ENCODE results near the gene AAK1. TPM values are rescaled to one million over a fixed set of nuclear protein-coding genes. Genes with fewer than 3 reads are reported as not detected.

AAK1 gene
- total and polyA plus RNA-seq, 2 of the 13 experiments (the other 11 are each of a cell fraction or from before 2014, with no cell fraction given): 9.8 to 10.3 TPM

DNA sequence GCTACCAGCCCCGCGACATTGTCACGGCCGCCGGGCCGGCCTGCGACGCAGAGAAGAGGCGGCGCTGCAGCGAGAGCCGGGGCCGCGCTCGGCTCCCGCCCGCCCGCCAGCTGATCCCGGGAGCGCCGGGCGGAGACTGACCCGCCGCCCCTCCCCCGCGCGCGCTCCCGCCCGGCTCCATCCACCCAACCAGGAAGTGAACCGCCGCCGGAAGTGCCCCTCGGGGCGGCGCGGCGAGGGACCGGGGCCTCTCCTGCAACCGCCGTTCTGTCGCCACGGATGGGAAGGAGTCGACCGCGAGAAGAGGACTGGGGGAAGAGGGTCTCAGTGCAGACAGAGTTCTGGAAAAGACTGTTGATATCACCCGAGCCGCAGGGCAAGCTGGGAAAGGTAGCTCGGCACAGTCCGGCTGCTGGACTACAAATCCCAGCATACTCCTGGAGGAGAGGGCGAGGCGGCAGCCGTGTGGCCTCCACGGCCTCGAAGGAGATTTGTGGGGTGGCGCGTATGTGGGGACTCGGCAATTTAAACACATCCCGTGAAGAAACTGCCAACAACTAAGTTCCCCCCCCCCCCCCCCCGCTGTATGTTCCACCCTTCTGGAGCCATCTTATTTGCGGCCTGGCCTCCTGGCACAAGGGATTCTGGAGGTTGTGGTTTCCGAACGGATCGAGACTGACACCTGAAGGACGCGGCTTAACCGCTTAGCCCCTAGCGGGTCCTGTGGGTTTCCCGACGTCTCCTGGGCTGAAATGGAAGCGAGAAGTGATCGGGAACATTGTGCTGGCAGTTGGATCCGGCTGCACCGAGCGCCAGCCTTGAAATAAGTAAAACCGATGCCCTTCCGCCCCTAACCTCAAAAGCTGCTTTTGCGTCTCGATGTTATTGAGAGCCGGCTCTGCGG is at the start of gene AAK1 (continued):
- TF ChIP-seq GZF1 (CRISPR knock-in tag; IDR thresholded peaks at IDR 0.05) (no peak; the same call in 1 of the 2 replicates), NFIB (CRISPR knock-in tag; IDR thresholded peaks at IDR 0.05; ENCODE audit: borderline replicate concordance) (no peak), RAD21 (CRISPR knock-in tag; IDR thresholded peaks at IDR 0.05) (peak; percentile 19), MED1 (CRISPR knock-in tag; IDR thresholded peaks at IDR 0.05) (peak; percentile 52; the same call in 1 of the 2 replicates), RBAK (CRISPR knock-in tag; IDR thresholded peaks at IDR 0.05) (no peak), ATM (IDR thresholded peaks at IDR 0.05; ENCODE audit: borderline replicate concordance) (no peak), ZNF232 (CRISPR knock-in tag; IDR thresholded peaks at IDR 0.05; ENCODE audit: borderline replicate concordance) (peak; percentile 45; the same call in 1 of the 2 replicates), ZNF552 (CRISPR knock-in tag; IDR thresholded peaks at IDR 0.05; ENCODE audit: borderline replicate concordance) (no peak; the same call in 1 of the 2 replicates), AHR (CRISPR knock-in tag; IDR thresholded peaks at IDR 0.05) (peak; percentile 49; the same call in 1 of the 2 replicates), SPEN (CRISPR knock-in tag; IDR thresholded peaks at IDR 0.05; ENCODE audit: low read depth) (peak; percentile 80; the same call in 1 of the 2 replicates), ZBTB20 (CRISPR knock-in tag; IDR thresholded peaks at IDR 0.05; ENCODE audit: borderline replicate concordance, low read depth) (no peak), PHF21A (CRISPR knock-in tag; IDR thresholded peaks at IDR 0.05) (peak; percentile 82; the same call in 1 of the 2 replicates)
- TF ChIP-seq, protein P1, sequence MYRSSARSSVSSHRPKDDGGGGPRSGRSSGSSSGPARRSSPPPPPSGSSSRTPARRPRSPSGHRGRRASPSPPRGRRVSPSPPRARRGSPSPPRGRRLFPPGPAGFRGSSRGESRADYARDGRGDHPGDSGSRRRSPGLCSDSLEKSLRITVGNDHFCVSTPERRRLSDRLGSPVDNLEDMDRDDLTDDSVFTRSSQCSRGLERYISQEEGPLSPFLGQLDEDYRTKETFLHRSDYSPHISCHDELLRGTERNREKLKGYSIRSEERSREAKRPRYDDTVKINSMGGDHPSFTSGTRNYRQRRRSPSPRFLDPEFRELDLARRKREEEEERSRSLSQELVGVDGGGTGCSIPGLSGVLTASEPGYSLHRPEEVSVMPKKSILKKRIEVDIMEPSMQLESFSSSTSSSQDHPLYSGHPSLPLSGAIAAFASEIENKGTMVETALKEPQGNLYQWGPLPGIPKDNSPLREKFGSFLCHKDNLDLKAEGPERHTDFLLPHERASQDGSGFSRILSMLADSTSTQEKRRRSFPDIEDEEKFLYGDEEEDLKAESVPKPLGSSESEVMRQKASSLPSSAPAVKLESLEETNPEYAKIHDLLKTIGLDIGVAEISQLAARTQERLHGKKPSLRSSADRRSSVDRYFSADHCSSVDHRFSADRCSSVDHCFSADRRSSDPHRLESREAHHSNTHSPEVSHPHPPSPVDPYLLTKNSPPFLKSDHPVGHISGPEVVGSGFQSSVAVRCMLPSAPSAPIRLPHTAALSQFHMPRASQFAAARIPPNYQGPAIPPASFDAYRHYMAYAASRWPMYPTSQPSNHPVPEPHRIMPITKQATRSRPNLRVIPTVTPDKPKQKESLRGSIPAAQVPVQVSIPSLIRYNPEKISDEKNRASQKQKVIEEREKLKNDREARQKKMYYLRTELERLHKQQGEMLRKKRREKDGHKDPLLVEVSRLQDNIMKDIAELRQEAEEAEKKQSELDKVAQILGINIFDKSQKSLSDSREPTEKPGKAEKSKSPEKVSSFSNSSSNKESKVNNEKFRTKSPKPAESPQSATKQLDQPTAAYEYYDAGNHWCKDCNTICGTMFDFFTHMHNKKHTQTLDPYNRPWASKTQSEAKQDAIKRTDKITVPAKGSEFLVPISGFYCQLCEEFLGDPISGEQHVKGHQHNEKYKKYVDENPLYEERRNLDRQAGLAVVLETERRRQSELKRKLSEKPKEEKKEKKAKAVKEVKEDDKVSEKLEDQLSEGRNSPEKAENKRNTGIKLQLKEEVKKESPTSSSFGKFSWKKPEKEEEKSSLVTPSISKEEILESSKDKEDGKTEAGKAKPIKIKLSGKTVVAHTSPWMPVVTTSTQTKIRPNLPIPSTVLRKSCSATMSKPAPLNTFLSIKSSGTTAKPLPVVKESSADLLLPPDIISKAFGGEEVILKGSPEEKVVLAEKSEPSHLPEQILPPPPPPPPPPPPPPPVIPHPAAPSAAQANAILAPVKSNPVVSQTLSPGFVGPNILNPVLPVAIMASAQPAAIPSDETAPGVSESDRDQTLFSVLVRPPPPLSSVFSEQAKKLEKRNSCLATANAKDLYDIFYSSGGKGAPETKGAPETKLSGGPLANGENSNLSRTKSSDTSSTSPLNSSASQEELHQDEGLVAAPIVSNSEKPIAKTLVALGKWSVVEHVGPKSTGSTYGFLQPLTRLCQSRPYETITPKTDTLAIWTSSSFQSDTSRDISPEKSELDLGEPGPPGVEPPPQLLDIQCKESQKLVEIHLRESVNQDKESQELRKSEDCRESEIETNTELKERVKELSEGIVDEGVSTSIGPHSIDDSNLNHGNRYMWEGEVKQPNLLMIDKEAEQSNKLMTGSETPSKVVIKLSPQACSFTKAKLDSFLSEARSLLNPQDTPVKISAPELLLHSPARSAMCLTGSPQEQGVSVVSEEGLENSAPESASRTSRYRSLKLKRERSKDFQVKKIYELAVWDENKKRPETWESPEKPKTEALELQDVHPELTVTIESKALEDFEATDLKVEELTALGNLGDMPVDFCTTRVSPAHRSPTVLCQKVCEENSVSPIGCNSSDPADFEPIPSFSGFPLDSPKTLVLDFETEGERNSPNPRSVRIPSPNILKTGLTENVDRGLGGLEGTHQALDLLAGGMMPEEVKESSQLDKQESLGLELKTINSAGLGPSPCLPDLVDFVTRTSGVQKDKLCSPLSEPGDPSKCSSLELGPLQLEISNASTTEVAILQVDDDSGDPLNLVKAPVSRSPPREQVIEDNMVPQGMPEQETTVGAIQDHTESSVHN (CRISPR knock-in tag; IDR thresholded peaks at IDR 0.05): no peak
- TF ChIP-seq, protein P2, sequence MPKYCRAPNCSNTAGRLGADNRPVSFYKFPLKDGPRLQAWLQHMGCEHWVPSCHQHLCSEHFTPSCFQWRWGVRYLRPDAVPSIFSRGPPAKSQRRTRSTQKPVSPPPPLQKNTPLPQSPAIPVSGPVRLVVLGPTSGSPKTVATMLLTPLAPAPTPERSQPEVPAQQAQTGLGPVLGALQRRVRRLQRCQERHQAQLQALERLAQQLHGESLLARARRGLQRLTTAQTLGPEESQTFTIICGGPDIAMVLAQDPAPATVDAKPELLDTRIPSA (CRISPR knock-in tag; IDR thresholded peaks at IDR 0.05; ENCODE audit: borderline replicate concordance): peak; percentile 37; the same call in 1 of the 2 replicates
- TF ChIP-seq, protein P3, sequence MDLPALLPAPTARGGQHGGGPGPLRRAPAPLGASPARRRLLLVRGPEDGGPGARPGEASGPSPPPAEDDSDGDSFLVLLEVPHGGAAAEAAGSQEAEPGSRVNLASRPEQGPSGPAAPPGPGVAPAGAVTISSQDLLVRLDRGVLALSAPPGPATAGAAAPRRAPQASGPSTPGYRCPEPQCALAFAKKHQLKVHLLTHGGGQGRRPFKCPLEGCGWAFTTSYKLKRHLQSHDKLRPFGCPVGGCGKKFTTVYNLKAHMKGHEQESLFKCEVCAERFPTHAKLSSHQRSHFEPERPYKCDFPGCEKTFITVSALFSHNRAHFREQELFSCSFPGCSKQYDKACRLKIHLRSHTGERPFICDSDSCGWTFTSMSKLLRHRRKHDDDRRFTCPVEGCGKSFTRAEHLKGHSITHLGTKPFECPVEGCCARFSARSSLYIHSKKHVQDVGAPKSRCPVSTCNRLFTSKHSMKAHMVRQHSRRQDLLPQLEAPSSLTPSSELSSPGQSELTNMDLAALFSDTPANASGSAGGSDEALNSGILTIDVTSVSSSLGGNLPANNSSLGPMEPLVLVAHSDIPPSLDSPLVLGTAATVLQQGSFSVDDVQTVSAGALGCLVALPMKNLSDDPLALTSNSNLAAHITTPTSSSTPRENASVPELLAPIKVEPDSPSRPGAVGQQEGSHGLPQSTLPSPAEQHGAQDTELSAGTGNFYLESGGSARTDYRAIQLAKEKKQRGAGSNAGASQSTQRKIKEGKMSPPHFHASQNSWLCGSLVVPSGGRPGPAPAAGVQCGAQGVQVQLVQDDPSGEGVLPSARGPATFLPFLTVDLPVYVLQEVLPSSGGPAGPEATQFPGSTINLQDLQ (CRISPR knock-in tag; IDR thresholded peaks at IDR 0.05): peak; percentile 92; the same call in 1 of the 2 replicates
